Measurements from ENCODE around the gene SNAP47.

- no peak for TF ChIP-seq CTCF (IDR thresholded peaks at IDR 0.05)
- no peak for TF ChIP-seq POLR2A (IDR thresholded peaks at IDR 0.05; ENCODE audit: low read length)
- TF ChIP-seq SMC3 (IDR thresholded peaks at IDR 0.05), result no peak
- TF ChIP-seq HOXB5 (CRISPR knock-in tag; IDR thresholded peaks at IDR 0.05), result no peak
- no peak for TF ChIP-seq FOSB (CRISPR knock-in tag; IDR thresholded peaks at IDR 0.05)
- TF ChIP-seq RAD21 (conservative IDR thresholded peaks at IDR 0.05 in 1 of 2, IDR thresholded peaks at IDR 0.05 in 1 of 2), result no peak
- TF ChIP-seq, protein P1, sequence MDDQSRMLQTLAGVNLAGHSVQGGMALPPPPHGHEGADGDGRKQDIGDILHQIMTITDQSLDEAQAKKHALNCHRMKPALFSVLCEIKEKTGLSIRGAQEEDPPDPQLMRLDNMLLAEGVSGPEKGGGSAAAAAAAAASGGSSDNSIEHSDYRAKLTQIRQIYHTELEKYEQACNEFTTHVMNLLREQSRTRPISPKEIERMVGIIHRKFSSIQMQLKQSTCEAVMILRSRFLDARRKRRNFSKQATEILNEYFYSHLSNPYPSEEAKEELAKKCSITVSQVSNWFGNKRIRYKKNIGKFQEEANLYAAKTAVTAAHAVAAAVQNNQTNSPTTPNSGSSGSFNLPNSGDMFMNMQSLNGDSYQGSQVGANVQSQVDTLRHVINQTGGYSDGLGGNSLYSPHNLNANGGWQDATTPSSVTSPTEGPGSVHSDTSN (IDR thresholded peaks at IDR 0.05), result no peak
- no peak for TF ChIP-seq POLR2AphosphoS2 (conservative IDR thresholded peaks at IDR 0.05; ENCODE audit: low read length)
- TF ChIP-seq, protein P2, sequence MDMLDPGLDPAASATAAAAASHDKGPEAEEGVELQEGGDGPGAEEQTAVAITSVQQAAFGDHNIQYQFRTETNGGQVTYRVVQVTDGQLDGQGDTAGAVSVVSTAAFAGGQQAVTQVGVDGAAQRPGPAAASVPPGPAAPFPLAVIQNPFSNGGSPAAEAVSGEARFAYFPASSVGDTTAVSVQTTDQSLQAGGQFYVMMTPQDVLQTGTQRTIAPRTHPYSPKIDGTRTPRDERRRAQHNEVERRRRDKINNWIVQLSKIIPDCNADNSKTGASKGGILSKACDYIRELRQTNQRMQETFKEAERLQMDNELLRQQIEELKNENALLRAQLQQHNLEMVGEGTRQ (IDR thresholded peaks at IDR 0.05), result no peak
- no peak for TF ChIP-seq CHD2 (IDR thresholded peaks at IDR 0.05; ENCODE audit: low read length, partially characterized antibody)
- TF ChIP-seq HOXA7 (CRISPR knock-in tag; IDR thresholded peaks at IDR 0.05), result no peak
- no peak for TF ChIP-seq CBX2 (IDR thresholded peaks at IDR 0.05; ENCODE audit: borderline replicate concordance, low read depth)
- no peak for TF ChIP-seq PHF8 (IDR thresholded peaks at IDR 0.05; ENCODE audit: borderline replicate concordance, low read depth)
Measured at GRCh38 chr1:227779685-227780084, 44.5 kb downstream of the SNAP47 start.
